RKO (cell line): ENCODE measurements around the gene IGF2R.
"Not testable (repeated sequence)": the region's sequence is repeated elsewhere in the genome, so short reads cannot be mapped to it uniquely, and the experiment has no call there.

ENCODE experiments used
- DNase-seq: peaks from one replicate; pipeline ENCODE4 v3.0.0-alpha.2; 2016; ENCODE audit warnings: low spot score

Gene IGF2R

DNA sequence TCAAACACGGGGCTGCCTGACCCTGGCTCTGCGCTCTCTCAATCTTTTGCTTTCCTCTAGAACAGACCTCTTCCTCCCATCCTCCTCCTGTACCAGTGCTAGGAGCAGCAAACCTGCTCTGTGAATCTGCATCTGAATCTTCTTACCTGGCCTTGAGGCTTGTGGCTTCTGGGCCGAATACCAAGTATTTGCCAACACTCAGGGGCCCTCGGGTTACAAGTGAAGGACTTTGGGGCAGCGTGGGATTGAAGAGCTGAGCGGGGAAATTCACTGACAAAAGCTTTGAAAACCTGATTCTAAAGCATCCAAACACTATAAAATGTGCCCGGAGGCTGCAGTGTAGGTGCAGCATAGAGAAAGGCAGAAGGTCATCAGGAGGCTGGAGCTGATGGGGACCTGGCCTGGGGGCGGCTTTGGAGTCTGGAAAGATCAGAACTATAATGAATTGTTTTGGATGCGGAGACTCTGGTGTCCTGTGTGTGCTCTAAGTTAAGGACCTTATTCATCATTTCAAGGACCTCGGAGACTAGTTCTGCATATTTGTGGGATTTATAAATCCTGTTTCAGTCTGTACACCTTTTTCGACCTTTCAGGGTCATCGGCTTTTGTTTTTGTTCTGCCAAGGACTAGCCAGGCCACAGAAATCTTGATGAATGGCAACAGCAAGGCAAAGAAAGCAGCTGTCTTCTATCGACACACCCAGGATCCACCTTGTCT is 16.4 kb upstream of the IGF2R start:
- DNase-seq: no peak

GRCh38 chr6:159953091-159953601 is 15.7 kb upstream of the IGF2R start:
- no peak for DNase-seq

DNA sequence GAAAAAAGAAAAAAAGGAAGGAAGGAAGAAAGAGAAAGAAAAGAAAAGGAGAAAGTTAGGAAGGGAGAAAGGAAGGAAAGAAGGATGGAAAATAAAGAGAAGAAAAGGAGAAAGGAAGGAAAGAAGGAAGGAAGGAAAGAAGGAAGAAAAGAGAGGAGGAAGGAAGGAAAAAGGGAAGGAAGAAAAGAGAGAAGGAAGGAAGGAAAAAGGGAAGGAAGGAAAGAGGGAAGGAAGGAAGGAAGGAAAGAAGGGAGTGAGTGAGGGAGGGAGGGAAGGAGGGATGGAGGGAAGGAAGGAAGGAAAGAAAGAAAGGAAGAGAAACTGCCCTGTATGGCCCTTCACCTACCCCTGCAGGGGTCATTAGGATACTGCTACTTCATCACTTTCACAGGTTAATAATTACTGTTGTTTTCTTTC is 12.9 kb upstream of the IGF2R start:
- no peak for DNase-seq

- DNase-seq: no peak
Measured at GRCh38 chr6:159957071-159957673, 11.7 kb upstream of the IGF2R start.

DNA sequence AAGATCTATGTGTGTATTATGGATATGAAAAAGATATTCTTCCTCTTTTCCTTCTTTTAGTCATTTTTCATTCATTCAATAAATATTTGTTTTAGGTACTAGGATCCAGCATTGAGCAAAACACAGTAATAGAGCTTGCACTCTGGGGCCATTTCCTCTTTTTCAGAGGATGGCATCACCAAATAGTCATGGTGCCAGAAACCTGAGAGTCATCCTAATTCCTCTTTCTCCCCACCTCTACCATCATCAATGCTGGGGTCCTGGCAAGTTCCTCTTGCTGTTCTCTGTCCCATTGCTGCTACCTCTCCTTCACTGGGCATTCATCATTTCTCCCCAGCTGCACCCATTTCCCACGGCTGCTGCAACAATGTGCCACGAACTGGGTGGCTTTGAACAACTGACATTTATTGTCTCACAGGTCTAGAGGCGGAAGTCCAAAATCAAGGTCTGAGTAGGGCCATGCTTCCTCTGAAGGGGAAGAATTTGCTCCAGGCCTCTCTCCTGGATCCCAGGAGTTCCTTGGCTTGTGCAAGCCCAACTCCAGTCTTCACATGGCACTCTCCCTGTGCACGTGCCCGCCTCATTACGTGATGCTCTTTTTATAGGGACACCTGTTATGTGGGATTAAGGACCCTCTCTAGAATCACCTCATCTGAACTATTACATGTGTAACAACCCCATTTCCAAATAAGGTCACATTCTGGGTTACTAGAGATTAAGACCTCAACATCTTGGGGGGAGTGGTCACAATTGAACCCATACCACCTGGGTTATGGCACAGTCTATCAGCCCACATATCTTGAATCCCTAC is 9.5 kb upstream of the IGF2R start:
- no peak for DNase-seq

DNA sequence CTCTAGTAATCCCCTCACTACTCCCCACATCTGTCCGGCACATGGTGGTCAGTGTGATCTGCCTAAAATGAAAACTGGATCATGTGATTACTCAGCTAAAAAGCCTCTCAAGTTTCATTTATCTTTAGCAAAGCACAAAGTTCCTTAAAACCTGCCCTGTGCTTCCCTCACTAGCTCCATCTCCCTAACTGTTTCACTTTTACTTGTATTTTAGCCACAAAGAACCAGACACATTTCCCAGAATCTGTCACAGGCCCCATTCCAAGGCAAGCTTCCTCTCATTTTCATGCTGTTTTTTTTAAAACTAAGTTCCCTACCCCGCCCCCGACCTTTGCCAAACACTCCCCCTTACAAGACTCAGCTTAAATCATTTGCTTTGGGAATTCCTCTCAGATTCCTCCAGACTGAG is 8.9 kb upstream of the IGF2R start:
- DNase-seq: no peak

- DNase-seq: no peak
Measured at GRCh38 chr6:159960485-159960884, 8.4 kb upstream of the IGF2R start.

DNA sequence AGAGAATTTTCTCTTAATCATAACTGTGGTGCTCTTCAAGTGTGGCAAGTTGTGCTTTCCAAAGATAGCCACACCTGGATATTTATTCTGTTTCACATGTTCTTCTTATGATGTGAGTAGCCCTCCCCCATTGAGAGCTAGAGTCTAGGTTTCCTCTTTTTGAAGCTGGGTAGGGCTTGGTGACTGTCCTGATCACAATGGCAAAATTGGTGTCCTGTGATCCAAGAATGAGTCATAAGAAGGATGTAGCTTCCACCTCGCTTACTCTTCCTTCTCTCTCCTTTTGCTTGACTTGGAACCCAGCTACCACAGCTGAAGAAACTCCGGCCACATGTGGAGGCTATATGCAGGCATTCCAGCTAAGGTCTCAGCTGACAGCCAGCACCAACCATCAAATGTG is 7.4 kb upstream of the IGF2R start:
- DNase-seq: peak; percentile 45

GRCh38 chr6:159963111-159963510 is 5.8 kb upstream of the IGF2R start:
- no peak for DNase-seq

GRCh38 chr6:159964046-159964445 is 4.8 kb upstream of the IGF2R start:
- DNase-seq: no peak

- DNase-seq: no peak
Measured at GRCh38 chr6:159966339-159966738, 2.5 kb upstream of the IGF2R start.

DNA sequence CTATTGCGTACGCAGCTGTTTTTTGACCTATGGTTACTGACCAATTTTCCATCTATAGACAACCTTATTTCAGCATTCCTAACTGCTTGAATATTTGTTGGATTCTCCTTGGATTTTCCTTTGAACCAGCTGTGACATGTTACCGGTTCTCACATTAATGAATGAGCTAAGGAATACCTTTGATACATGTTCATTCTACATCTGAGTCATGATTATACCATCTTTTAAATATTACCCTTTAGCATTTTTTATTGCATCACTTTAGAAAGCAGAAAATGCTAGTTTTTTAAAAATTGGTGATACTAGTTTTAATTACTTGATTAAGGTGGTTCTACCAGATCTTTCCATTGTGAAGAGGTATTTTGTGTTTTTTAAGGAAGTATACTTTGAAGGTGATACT is 1.9 kb upstream of the IGF2R start:
- DNase-seq: peak; percentile 38

GRCh38 chr6:159967621-159968020 is 1.3 kb upstream of the IGF2R start:
- DNase-seq: not testable (repeated sequence)

DNA sequence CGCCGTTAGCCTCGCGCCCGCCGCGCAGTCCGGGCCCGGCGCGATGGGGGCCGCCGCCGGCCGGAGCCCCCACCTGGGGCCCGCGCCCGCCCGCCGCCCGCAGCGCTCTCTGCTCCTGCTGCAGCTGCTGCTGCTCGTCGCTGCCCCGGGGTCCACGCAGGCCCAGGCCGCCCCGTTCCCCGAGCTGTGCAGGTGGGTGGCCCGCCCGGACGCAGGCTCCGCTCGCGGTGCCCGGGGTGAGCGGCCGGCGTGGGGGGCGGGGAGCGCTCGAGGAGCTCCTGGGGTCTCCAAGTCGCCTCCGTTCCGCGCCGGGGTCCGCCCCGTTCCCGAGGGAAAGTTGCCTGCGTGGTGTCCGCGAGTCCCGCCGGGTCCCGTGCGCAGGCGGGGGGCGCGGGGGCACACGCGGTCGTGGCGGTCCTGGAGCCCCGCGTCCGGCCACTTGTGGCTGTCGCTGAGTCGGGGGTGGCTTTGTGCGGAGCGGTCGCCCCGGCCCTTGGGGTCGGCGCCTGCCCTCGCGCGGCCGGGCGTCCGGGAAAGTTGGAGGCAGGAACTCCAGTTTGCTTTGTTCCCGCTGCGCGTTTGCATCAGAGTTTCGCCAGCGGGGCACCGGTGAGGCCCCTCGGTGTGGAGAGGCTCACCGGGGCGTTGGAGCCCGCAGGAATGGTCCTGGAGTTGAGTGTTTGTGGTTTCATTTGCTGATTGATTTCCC is 476 bp downstream of the IGF2R start:
- DNase-seq: no peak

- peak; percentile 90 for DNase-seq
Measured at GRCh38 chr6:159969921-159970320, 1.0 kb downstream of the IGF2R start.

DNA sequence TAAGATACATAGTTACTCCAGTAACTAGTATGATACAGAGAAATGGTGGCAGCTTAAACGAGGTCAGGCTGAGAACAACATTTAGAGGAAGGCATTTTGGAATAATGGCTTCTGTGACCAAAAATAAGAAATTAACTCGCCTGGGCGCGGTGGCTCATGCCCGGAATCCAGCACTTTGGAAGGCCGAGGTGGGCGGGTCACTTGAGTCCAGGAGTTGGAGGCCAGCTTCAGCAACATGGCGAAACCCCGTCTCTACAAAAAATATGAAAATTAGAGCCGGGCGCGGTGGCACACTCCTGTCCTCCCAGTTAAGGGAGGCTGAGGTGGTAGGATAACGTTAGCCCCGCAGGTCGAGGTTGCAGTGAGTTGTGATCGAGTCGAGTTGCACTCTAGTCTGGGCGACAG is 1.8 kb downstream of the IGF2R start:
- no peak for DNase-seq

GRCh38 chr6:159971341-159972178 is 2.7 kb downstream of the IGF2R start:
- no peak for DNase-seq

GRCh38 chr6:159972506-159973268 is 3.8 kb downstream of the IGF2R start:
- DNase-seq: no peak

DNA sequence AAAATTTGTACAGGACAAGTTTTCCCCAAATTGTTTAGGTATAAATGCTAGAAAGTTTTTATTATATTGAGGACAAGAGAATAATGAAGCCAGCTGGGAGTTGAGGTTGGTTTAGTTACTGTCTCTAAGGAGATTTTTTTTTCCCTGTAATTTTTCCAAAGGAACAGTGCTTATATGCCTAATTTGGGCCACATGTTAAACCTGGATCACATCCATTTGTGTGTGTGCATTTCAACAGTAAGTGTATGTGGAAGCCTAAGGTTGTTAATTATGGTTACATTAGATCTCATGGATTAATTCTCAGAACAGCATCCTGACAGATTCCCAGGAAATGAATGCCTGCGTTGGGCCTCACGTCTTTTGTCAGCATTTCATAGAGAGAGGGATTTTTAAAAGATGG is 4.5 kb downstream of the IGF2R start:
- no peak for DNase-seq

DNA sequence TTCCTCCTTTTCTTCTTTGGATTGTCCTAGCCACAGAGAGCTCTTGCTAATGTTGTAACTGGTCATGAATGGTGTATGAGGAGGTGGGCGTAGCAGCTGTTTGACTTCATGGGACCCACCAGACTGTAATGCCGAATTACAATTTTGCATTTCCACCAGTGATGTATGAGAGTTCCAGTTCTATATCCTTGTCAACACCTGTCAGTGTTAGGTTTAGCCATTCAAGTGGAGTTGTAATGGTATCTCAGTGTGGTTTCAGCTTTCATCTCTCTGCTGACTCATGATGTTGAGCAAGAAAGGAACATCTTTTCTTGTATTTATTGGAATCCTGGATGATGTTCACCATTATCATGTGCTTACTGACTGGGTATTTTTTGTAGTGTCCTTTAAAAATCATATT is 5.1 kb downstream of the IGF2R start:
- peak; percentile 44 for DNase-seq

GRCh38 chr6:159974932-159975331 is 6.0 kb downstream of the IGF2R start:
- DNase-seq: no peak
